Esophagus squamous epithelium (tissue), 5 donors: Measurements from ENCODE around the gene TTC6. TPM values are rescaled to one million over a fixed set of nuclear protein-coding genes. Genes with fewer than 3 reads are reported as not detected.

Source experiments
- DNase-seq: peaks from one replicate; lab custom pipeline; 2025; lab: John Stamatoyannopoulos, UW
- H3K27ac ChIP-seq, 4 donors: fragments of 200-600 bp; sonication (generic); one replicate each; pipeline ENCODE4 v1.5.1; 2016 to 2019; ENCODE audit warnings: mild to moderate bottlenecking in 1 of 4
- H3K27me3 ChIP-seq, 4 donors: fragments of 200-600 bp; sonication (generic); 1 replicate in 3 of 4; 2 replicates in 1 of 4; pipeline versions ENCODE4 v1.5.1 to v1.6.0; 2017 to 2021; ENCODE audit warnings: antibody characterized with exemption in 1 of 4
- H3K36me3 ChIP-seq, 3 donors: fragments of 200-600 bp; sonication (generic); one replicate each; pipeline ENCODE4 v1.5.1; 2016 to 2019
- H3K4me1 ChIP-seq, 3 donors: fragments of 200-600 bp; sonication (generic); one replicate each; pipeline ENCODE4 v1.5.1; 2017 to 2019
- H3K4me3 ChIP-seq, 4 donors: fragments of 200-600 bp; sonication (generic); 1 replicate in 3 of 4; 2 replicates in 1 of 4; pipeline ENCODE4 v1.5.1; 2016 to 2019; ENCODE audit warnings: mild to moderate bottlenecking in 2 of 4, moderate library complexity in 1 of 4
- H3K9me3 ChIP-seq, 3 donors: fragments of 200-600 bp; sonication (generic); one replicate each; pipeline ENCODE4 v1.5.1; 2016 to 2019
- CTCF ChIP-seq, 6 experiments: fragments of 450-650 bp in 4 of 6; fragments of 200-600 bp in 2 of 6; sonication (generic) in 2 of 6; IDR thresholded peaks; one replicate each; pipeline ENCODE4 v1.5.1; 2016 to 2019; ENCODE audit warnings: antibody characterized with exemption in 6 of 6, mild to moderate bottlenecking in 4 of 6, moderate library complexity in 4 of 6
- POLR2A ChIP-seq, 4 donors: fragments of 450-650 bp; IDR thresholded peaks; one replicate each; pipeline ENCODE4 v1.6.1; 2017; ENCODE audit warnings: antibody characterized with exemption in 4 of 4, mild to moderate bottlenecking in 4 of 4, moderate library complexity in 3 of 4
- WGBS, 2 donors: methylation state at CpG; one replicate each; pipeline ENCODE4 v1.1.5; 2018; 5-methylcytosine and 5-hydroxymethylcytosine counted together
- intact Hi-C: fragments of 100-400 bp; cut with DNase I; formaldehyde crosslinking; loops from one replicate; pipeline ENCODE4 v1.15.0; 2022
- total RNA-seq, 4 donors: library from RNA; depleted of rRNA; stranded (reverse); fragments of >200 nt; gene quantifications; one replicate each; pipeline ENCODE4 v1.1.0, GENCODE V29; 2016
- donor health status: DM: yes; HTN: yes; CAD: no.

Gene TTC6
- total RNA-seq, 4 donors from 2014 or later: 0.82 to 8.4 (median 3.5) TPM

GRCh38 chr14:37643701-37644100 is 48.3 kb downstream of the TTC6 start:
- H3K27me3 ChIP-seq: no peaks in the 10 kb centered on the region
- DNase-seq: no peak
- H3K27ac ChIP-seq: no peak overlapping the region
- no peak overlapping the region for H3K4me3 ChIP-seq
- 48 to 55% methylated on average over 4 of the region's 4 CpGs for WGBS, 2 donors
- H3K4me1 ChIP-seq: no peaks in the 10 kb centered on the region
- intact Hi-C loops: no loop called here
- H3K36me3 ChIP-seq: no peaks in the 10 kb centered on the region
- no peaks in the 10 kb centered on the region for H3K9me3 ChIP-seq
- TF ChIP-seq CTCF (IDR thresholded peaks at IDR 0.05) (no peak), POLR2A (IDR thresholded peaks at IDR 0.05) (no peak)

Other genes starting within 250 kb of the TTC6 start
- 10 to 100 TPM; 27.7 to 34.4 (median 29.1) TPM for gene FOXA1, start 380 bp upstream of the TTC6 start, total RNA-seq